ENCODE measurements around the gene MYH6. TPM values are rescaled to one million over a fixed set of nuclear protein-coding genes. Genes with fewer than 3 reads are reported as not detected.
A peak's percentile ranks its signal among the peaks of the same experiment; 100 is the strongest.

Gene MYH6
- total and polyA plus RNA-seq, 10 donors = 0.35 to 0.82 (median 0.40) TPM; not detected in 6

GRCh38 chr14:23353433-23353780 is 54.7 kb downstream of the MYH6 start:
- 72 to 82% (median 80%) methylated on average over 5 of the region's 5 CpGs for WGBS, 5 donors
- no peak for TF ChIP-seq POLR2A (IDR thresholded peaks at IDR 0.05)
- TF ChIP-seq POLR2AphosphoS5 (IDR thresholded peaks at IDR 0.05) = no peak
- TF ChIP-seq, protein P1, sequence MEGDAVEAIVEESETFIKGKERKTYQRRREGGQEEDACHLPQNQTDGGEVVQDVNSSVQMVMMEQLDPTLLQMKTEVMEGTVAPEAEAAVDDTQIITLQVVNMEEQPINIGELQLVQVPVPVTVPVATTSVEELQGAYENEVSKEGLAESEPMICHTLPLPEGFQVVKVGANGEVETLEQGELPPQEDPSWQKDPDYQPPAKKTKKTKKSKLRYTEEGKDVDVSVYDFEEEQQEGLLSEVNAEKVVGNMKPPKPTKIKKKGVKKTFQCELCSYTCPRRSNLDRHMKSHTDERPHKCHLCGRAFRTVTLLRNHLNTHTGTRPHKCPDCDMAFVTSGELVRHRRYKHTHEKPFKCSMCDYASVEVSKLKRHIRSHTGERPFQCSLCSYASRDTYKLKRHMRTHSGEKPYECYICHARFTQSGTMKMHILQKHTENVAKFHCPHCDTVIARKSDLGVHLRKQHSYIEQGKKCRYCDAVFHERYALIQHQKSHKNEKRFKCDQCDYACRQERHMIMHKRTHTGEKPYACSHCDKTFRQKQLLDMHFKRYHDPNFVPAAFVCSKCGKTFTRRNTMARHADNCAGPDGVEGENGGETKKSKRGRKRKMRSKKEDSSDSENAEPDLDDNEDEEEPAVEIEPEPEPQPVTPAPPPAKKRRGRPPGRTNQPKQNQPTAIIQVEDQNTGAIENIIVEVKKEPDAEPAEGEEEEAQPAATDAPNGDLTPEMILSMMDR (IDR thresholded peaks at IDR 0.05 in 8 of 11, conservative IDR thresholded peaks at IDR 0.05 in 3 of 11) = no peak
- Histone ChIP-seq H3K36me3 (peaks cover 0 to 9% (median 0%) of the 10 kb centered on the region in 6 donors), H3K4me1 (peaks cover 0 to 19% (median 16%) of the 10 kb centered on the region in 6 donors), H3K27ac (no peak overlapping the region), H3K9me3 (no peaks in the 10 kb centered on the region), H3K4me3 (no peak overlapping the region), H3K27me3 (replicated peaks in 1 of 7) (peaks cover 0 to 78% (median 24%) of the 10 kb centered on the region in 7 donors)
- intact Hi-C loops (cut with DNase I; ENCODE audit: low total_unique reads) = no loop called here
- no peak for DNase-seq

GRCh38 chr14:23352506-23353432 is 55.3 kb downstream of the MYH6 start, which contains the start of gene SLC22A17:
TSS of gene SLC22A17 (minus strand) at chr14:23352887.
- Histone ChIP-seq H3K9me3 (no peaks in the 10 kb centered on the region), H3K27me3 (replicated peaks in 1 of 7) (peaks cover 0 to 78% (median 24%) of the 10 kb centered on the region in 7 donors), H3K36me3 (peaks cover 0 to 9% (median 0%) of the 10 kb centered on the region in 6 donors), H3K27ac (peak within 1 kb of the TSS in 4 of 8 donors; percentile 20 to 59 (median 38)), H3K4me1 (peaks cover 0 to 19% (median 16%) of the 10 kb centered on the region in 6 donors), H3K4me3 (peak within 1 kb of the TSS; percentile 50 to 81 (median 55))
- peak; percentile 55 to 84 (median 74) for TF ChIP-seq POLR2AphosphoS5 (IDR thresholded peaks at IDR 0.05)
- no peak for TF ChIP-seq POLR2A (IDR thresholded peaks at IDR 0.05)
- TF ChIP-seq, protein P1 (IDR thresholded peaks at IDR 0.05 in 8 of 11, conservative IDR thresholded peaks at IDR 0.05 in 3 of 11) = no peak
- intact Hi-C loops (cut with DNase I; ENCODE audit: low total_unique reads) = no loop called here
- peak; percentile 79 for DNase-seq
- 2 to 3% (median 2%) methylated on average over 21 to 42 of the region's 42 CpGs for WGBS, 5 donors

GRCh38 chr14:23351681-23352505 is 56.2 kb downstream of the MYH6 start:
- WGBS, 5 donors = 11 to 34% (median 14%) methylated on average over 18 to 61 of the region's 61 CpGs
- Histone ChIP-seq H3K36me3 (peaks cover 0 to 4% (median 0%) of the 10 kb centered on the region in 6 donors), H3K9me3 (no peaks in the 10 kb centered on the region), H3K27ac (peak overlapping the region in 3 of 8 donors; percentile 37 to 59 (median 40)), H3K4me1 (peaks cover 0 to 19% (median 16%) of the 10 kb centered on the region in 6 donors), H3K4me3 (peak overlapping the region; percentile 50 to 81 (median 55)), H3K27me3 (replicated peaks in 1 of 7) (peaks cover 0 to 69% (median 24%) of the 10 kb centered on the region in 7 donors)
- DNase-seq = peak; percentile 67
- intact Hi-C loops (cut with DNase I; ENCODE audit: low total_unique reads) = no loop called here
- TF ChIP-seq, protein P1 (IDR thresholded peaks at IDR 0.05 in 8 of 11, conservative IDR thresholded peaks at IDR 0.05 in 3 of 11) = no peak
- TF ChIP-seq POLR2AphosphoS5 (IDR thresholded peaks at IDR 0.05) (no peak), POLR2A (IDR thresholded peaks at IDR 0.05) (no peak)

Data from spleen (tissue), 11 donors.